HEK293 (cell line): ENCODE measurements around the gene GALNT2.
A peak's percentile ranks its signal among the peaks of the same experiment; 100 is the strongest.

Experiments
- CTCF ChIA-PET: fragments of 350-600 bp; formaldehyde crosslinking; extraction: SDS; loops from one replicate; lab custom pipeline; 2021; ENCODE audit warnings: antibody characterized with exemption; lab: Yijun Ruan, JAX
- POLR2A ChIA-PET: fragments of 300-600 bp; formaldehyde crosslinking; extraction: SDS; loops from one replicate; lab custom pipeline; 2020; ENCODE audit warnings: antibody characterized with exemption, inconsistent platforms; lab: Yijun Ruan, JAX
- H3K27ac ChIP-seq: fragments of 200-500 bp; sonication (Bioruptor generic); 2 replicates; pipeline ENCODE4 v1.5.1; 2014; ENCODE audit warnings: low read depth, low read length, control low read depth, inconsistent platforms; ENCODE audit errors: extremely low read depth
- H3K36me3 ChIP-seq, 2 experiments: fragments of 200-500 bp in 1 of 2; sonication (Bioruptor generic) in 1 of 2; 1 replicate in 1 of 2; 2 replicates in 1 of 2; pipeline ENCODE4 v1.5.1; 2014 to 2017; ENCODE audit warnings: inconsistent platforms in 2 of 2, low read length in 2 of 2; ENCODE audit not compliant: control insufficient read depth in 2 of 2, insufficient read depth in 1 of 2
- H3K4me1 ChIP-seq: fragments of 200-500 bp; sonication (Bioruptor generic); 2 replicates; pipeline ENCODE4 v1.5.1; 2014; ENCODE audit warnings: mild to moderate bottlenecking, low read length, inconsistent platforms; ENCODE audit not compliant: control insufficient read depth, insufficient read depth
- H3K4me3 ChIP-seq: 2 replicates; pipeline ENCODE4 v1.5.1; 2011; ENCODE audit warnings: low read depth, mild to moderate bottlenecking, control low read depth, low read length, moderate library complexity
- H3K9me3 ChIP-seq: fragments of 200-500 bp; sonication (Bioruptor generic); 2 replicates; pipeline ENCODE4 v1.5.1; 2014; ENCODE audit warnings: low read depth, low read length, inconsistent platforms; ENCODE audit not compliant: control insufficient read depth, insufficient read depth
- GLIS1 ChIP-seq: fragments of 450-650 bp; formaldehyde crosslinking; IDR thresholded peaks from 2 replicates; pipeline ENCODE4 v1.5.1; 2016; ENCODE audit warnings: missing biosample characterization, missing genetic modification characterization
- YY2 ChIP-seq: fragments of 450-650 bp; formaldehyde crosslinking; IDR thresholded peaks from 2 replicates; pipeline ENCODE4 v1.5.1; 2016; ENCODE audit warnings: missing biosample characterization, missing genetic modification characterization
- ZNF121 ChIP-seq: fragments of 450-650 bp; formaldehyde crosslinking; IDR thresholded peaks from 2 replicates; pipeline ENCODE4 v1.5.1; 2016; ENCODE audit warnings: missing biosample characterization, missing genetic modification characterization
- ZNF2 ChIP-seq: fragments of 450-650 bp; formaldehyde crosslinking; IDR thresholded peaks from 2 replicates; pipeline ENCODE4 v1.5.1; 2016; ENCODE audit warnings: missing biosample characterization, missing genetic modification characterization
- ZNF274 ChIP-seq, 2 experiments: fragments of 200-500 bp in 1 of 2; fragments of 450-650 bp in 1 of 2; sonication (Bioruptor generic) in 1 of 2; formaldehyde crosslinking in 1 of 2; IDR thresholded peaks; 2 replicates each; pipeline versions ENCODE4 v1.5.1 to v1.6.1; 2014 to 2016; ENCODE audit warnings: borderline replicate concordance in 1 of 2, inconsistent platforms in 1 of 2, low read length in 1 of 2, missing biosample characterization in 1 of 2, missing genetic modification characterization in 1 of 2
- ZNF341 ChIP-seq: fragments of 450-650 bp; formaldehyde crosslinking; IDR thresholded peaks from 2 replicates; pipeline ENCODE4; 2016; ENCODE audit warnings: low read depth, missing biosample characterization, missing genetic modification characterization
- ZNF529 ChIP-seq: fragments of 450-650 bp; formaldehyde crosslinking; IDR thresholded peaks from 2 replicates; pipeline ENCODE4 v1.5.1; 2017; ENCODE audit warnings: missing genetic modification characterization, missing biosample characterization; ENCODE audit not compliant: insufficient replicate concordance
- ZNF600 ChIP-seq: fragments of 450-650 bp; formaldehyde crosslinking; IDR thresholded peaks from 2 replicates; pipeline ENCODE4 v1.5.1; 2016; ENCODE audit warnings: missing biosample characterization, missing genetic modification characterization
- TF ChIP-seq, protein P1 (sequence below): fragments of 450-650 bp; formaldehyde crosslinking; IDR thresholded peaks from 2 replicates; pipeline ENCODE4 v1.5.1; 2016; ENCODE audit warnings: missing biosample characterization, missing genetic modification characterization
- TF ChIP-seq, protein P2 (sequence below): fragments of 450-650 bp; formaldehyde crosslinking; IDR thresholded peaks from 2 replicates; pipeline ENCODE4 v1.5.1; 2016; ENCODE audit warnings: missing biosample characterization, missing genetic modification characterization
- TF ChIP-seq, protein P3 (sequence below): fragments of 450-650 bp; formaldehyde crosslinking; IDR thresholded peaks from 2 replicates; pipeline ENCODE4 v1.5.0; 2017; ENCODE audit warnings: missing biosample characterization, missing genetic modification characterization, borderline replicate concordance
- TF ChIP-seq, protein P4 (sequence below): fragments of 450-650 bp; formaldehyde crosslinking; IDR thresholded peaks from 2 replicates; pipeline ENCODE4 v1.5.1; 2017; ENCODE audit warnings: missing biosample characterization, missing genetic modification characterization
- TF ChIP-seq, protein P5 (sequence below): fragments of 450-650 bp; formaldehyde crosslinking; IDR thresholded peaks from 2 replicates; pipeline ENCODE4 v1.5.1; 2016; ENCODE audit warnings: missing biosample characterization, missing genetic modification characterization

GALNT2 gene

DNA sequence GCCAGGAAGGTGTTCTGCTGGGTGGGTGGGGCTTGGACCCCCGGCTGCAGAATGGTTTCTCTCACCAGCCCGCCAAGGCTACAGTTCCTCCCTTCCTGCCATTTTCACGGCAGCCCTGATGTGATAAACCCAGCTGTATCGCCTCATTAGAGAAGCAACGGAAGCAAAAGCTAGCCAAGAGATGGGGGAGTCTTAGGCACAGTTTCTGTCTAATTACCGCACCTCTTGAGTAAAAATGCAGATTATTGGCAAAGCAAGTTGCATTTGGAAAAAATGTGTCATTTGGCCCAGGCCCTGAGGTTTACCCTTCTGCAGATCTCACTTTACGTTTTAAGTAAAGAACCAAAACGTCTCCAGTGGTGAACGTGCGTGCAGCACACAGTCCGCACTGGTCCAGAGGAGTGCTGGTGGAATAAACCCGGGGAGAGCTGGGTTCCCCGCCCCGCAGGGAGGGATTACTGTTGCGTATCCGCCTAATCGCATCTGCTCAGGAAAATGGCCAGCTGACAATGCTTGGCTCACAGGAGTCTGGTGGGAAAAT, 109.9 kb downstream of the GALNT2 start:
- Histone ChIP-seq H3K4me1 (no peaks in the 10 kb centered on the region), H3K27ac (no peak overlapping the region), H3K4me3 (no peak overlapping the region), H3K36me3 (peaks cover 0 to 3% of the 10 kb centered on the region in 2 experiments; a peak in 1 of 3 replicates), H3K9me3 (no peaks in the 10 kb centered on the region)
- TF ChIP-seq ZNF529 (tag by site-specific recombination) (no peak), ZNF2 (tag by site-specific recombination) (no peak), GLIS1 (tag by site-specific recombination) (no peak), ZNF274 (IDR thresholded peaks at IDR 0.05; ENCODE audit: low read length) (no peak), ZNF274 (tag by site-specific recombination; IDR thresholded peaks at IDR 0.05; ENCODE audit: borderline replicate concordance) (no peak)
- TF ChIP-seq, protein P1, sequence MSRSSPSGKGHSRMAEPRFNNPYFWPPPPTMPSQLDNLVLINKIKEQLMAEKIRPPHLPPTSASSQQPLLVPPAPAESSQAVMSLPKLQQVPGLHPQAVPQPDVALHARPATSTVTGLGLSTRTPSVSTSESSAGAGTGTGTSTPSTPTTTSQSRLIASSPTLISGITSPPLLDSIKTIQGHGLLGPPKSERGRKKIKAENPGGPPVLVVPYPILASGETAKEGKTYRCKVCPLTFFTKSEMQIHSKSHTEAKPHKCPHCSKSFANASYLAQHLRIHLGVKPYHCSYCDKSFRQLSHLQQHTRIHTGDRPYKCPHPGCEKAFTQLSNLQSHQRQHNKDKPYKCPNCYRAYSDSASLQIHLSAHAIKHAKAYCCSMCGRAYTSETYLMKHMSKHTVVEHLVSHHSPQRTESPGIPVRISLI: no peak
- TF ChIP-seq, protein P2, sequence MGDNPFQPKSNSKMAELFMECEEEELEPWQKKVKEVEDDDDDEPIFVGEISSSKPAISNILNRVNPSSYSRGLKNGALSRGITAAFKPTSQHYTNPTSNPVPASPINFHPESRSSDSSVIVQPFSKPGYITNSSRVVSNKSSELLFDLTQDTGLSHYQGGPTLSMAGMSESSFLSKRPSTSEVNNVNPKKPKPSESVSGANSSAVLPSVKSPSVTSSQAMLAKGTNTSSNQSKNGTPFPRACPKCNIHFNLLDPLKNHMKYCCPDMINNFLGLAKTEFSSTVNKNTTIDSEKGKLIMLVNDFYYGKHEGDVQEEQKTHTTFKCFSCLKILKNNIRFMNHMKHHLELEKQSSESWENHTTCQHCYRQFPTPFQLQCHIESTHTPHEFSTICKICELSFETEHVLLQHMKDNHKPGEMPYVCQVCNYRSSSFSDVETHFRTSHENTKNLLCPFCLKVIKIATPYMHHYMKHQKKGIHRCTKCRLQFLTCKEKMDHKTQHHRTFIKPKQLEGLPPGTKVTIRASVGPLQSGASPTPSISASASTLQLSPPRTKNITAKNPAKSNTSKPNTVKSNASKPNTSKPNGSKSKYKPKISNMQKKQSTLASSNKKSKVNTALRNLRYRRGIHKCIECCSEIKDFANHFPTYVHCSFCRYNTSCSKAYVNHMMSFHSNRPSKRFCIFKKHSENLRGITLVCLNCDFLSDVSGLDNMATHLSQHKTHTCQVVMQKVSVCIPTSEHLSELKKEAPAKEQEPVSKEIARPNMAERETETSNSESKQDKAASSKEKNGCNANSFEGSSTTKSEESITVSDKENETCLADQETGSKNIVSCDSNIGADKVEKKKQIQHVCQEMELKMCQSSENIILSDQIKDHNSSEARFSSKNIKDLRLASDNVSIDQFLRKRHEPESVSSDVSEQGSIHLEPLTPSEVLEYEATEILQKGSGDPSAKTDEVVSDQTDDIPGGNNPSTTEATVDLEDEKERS: no peak
- ChIA-PET POLR2A (no interaction called here), CTCF (interaction anchor here (0.6 kb wide), 1 partner anchor 542 kb away, joined by 5 read pairs; no protein-coding TSS in a partner anchor)

DNA sequence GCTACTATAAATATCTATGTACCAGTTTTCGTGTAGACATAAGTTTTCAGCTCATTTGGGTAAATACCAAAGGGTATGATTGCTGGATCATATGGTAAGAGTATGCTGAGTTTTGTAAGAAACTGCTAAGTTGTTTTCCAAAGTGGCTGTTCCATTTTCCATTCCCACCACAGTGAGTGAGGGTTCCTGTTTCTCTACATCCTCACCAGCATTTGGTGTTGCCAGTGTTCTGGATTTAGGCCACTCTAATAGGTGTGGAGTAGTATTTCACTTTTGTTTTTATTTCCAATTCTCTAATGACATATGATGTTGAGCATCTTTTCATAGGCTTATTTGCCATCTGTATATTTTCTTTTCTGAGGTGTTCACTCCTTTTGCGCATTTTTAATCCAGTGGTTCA, 112.2 kb downstream of the GALNT2 start:
- CTCF ChIA-PET: no interaction called here
- POLR2A ChIA-PET: no interaction called here
- no peak overlapping the region for H3K27ac ChIP-seq
- H3K9me3 ChIP-seq: no peaks in the 10 kb centered on the region
- H3K4me1 ChIP-seq: no peaks in the 10 kb centered on the region
- TF ChIP-seq ZNF341 (tag by site-specific recombination) (peak; percentile 52), YY2 (tag by site-specific recombination) (no peak), ZNF600 (0 out of 2 replicates have a peak, but pooled peaks have one; percentile 45)
- no peak overlapping the region for H3K4me3 ChIP-seq
- peaks cover 3% of the 10 kb centered on the region in 2 experiments; a peak in 2 of 3 replicates for H3K36me3 ChIP-seq

DNA sequence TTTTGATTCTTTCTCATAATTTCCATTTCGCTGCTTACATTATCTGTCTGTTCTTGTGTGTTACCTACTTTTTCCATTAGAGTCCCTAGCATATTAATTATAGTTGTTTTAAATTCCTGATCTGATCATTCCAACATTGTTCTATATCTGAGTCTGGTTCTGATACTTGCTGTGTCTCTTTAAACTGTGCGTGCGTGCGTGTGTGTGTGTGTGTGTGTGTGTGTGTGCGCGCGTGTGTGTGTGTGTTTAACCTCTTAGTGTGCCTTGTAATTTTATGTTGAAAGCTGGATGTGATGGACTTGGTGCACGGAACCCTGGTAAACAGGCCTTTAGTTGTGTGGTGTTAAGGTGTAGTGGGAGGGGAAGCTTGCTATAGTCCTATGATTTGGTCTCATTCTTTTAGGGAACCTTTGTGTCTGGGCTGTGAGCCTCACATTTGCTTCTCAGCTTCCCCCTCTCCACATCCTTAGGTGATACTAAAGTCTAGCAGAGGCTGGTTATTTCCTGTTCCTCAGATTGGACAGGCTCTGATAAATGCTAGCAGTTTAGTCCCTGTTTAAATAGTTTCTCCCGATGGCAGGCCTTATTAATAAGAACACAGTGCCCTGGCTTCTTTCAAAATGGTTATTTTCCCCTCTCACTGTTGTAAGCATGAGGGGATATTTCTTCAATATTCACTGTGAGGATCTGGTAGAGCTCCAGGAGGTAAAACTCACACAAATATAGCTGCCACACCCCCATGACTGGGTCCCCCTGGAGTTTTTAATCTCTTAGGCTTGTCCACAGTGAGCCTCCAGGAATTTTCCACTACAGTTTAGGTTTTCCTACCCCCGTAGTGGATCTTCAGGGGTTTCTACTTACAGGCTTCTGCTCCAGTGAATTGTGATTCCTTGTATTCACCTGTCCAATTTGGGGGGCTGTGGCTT, 118.3 kb downstream of the GALNT2 start:
- CTCF ChIA-PET: interaction anchor here (0.8 to 1.2 kb wide), 3 partner anchors 12 to 60 kb away, joined by 3 read pairs; no protein-coding TSS in a partner anchor
- peak; percentile 96 for TF ChIP-seq GLIS1 (tag by site-specific recombination)
- TF ChIP-seq, protein P3, sequence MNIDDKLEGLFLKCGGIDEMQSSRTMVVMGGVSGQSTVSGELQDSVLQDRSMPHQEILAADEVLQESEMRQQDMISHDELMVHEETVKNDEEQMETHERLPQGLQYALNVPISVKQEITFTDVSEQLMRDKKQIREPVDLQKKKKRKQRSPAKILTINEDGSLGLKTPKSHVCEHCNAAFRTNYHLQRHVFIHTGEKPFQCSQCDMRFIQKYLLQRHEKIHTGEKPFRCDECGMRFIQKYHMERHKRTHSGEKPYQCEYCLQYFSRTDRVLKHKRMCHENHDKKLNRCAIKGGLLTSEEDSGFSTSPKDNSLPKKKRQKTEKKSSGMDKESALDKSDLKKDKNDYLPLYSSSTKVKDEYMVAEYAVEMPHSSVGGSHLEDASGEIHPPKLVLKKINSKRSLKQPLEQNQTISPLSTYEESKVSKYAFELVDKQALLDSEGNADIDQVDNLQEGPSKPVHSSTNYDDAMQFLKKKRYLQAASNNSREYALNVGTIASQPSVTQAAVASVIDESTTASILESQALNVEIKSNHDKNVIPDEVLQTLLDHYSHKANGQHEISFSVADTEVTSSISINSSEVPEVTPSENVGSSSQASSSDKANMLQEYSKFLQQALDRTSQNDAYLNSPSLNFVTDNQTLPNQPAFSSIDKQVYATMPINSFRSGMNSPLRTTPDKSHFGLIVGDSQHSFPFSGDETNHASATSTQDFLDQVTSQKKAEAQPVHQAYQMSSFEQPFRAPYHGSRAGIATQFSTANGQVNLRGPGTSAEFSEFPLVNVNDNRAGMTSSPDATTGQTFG (tag by site-specific recombination): no peak
- TF ChIP-seq, protein P4, sequence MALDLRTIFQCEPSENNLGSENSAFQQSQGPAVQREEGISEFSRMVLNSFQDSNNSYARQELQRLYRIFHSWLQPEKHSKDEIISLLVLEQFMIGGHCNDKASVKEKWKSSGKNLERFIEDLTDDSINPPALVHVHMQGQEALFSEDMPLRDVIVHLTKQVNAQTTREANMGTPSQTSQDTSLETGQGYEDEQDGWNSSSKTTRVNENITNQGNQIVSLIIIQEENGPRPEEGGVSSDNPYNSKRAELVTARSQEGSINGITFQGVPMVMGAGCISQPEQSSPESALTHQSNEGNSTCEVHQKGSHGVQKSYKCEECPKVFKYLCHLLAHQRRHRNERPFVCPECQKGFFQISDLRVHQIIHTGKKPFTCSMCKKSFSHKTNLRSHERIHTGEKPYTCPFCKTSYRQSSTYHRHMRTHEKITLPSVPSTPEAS (tag by site-specific recombination): peak; percentile 92
- no peak for TF ChIP-seq ZNF121 (tag by site-specific recombination)
- TF ChIP-seq, protein P5, sequence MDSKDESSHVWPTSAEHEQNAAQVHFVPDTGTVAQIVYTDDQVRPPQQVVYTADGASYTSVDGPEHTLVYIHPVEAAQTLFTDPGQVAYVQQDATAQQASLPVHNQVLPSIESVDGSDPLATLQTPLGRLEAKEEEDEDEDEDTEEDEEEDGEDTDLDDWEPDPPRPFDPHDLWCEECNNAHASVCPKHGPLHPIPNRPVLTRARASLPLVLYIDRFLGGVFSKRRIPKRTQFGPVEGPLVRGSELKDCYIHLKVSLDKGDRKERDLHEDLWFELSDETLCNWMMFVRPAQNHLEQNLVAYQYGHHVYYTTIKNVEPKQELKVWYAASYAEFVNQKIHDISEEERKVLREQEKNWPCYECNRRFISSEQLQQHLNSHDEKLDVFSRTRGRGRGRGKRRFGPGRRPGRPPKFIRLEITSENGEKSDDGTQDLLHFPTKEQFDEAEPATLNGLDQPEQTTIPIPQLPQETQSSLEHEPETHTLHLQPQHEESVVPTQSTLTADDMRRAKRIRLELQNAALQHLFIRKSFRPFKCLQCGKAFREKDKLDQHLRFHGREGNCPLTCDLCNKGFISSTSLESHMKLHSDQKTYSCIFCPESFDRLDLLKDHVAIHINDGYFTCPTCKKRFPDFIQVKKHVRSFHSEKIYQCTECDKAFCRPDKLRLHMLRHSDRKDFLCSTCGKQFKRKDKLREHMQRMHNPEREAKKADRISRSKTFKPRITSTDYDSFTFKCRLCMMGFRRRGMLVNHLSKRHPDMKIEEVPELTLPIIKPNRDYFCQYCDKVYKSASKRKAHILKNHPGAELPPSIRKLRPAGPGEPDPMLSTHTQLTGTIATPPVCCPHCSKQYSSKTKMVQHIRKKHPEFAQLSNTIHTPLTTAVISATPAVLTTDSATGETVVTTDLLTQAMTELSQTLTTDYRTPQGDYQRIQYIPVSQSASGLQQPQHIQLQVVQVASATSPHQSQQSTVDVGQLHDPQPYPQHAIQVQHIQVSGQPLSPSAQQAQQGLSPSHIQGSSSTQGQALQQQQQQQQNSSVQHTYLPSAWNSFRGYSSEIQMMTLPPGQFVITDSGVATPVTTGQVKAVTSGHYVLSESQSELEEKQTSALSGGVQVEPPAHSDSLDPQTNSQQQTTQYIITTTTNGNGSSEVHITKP (tag by site-specific recombination): peak; percentile 82
- Histone ChIP-seq H3K36me3 (peaks cover 0 to 3% of the 10 kb centered on the region in 2 experiments; a peak in 1 of 3 replicates), H3K4me1 (peaks cover 22% of the 10 kb centered on the region), H3K9me3 (no peaks in the 10 kb centered on the region), H3K27ac (no peak overlapping the region), H3K4me3 (no peak overlapping the region)
- POLR2A ChIA-PET: interaction anchor here (0.5 kb wide), 2 partner anchors 51 to 683 kb away, joined by 3 to 4 read pairs; no protein-coding TSS in a partner anchor
